SH-SY5Y (cell line): ENCODE data around the gene DGKH.

Source experiments
- GATA2 ChIP-seq: IDR thresholded peaks from 2 replicates; pipeline ENCODE4 v1.6.1; 2011; ENCODE audit warnings: mild to moderate bottlenecking, low read depth, low read length
- GATA3 ChIP-seq: IDR thresholded peaks from 2 replicates; pipeline ENCODE4 v1.6.1; 2011; ENCODE audit warnings: low read depth, mild to moderate bottlenecking, low read length, moderate library complexity

- no peak for TF ChIP-seq GATA3
- no peak for TF ChIP-seq GATA2
Measured at GRCh38 chr13:42027286-42027685, 21.2 kb upstream of the DGKH start.
